Sigmoid colon (tissue), 4 donors: ENCODE results near the gene MAP2K2.
"Not testable (repeated sequence)": the region's sequence is repeated elsewhere in the genome, so short reads cannot be mapped to it uniquely, and the experiment has no call there.

Source experiments
- EP300 ChIP-seq, 4 donors: sonication (generic); formaldehyde crosslinking; IDR thresholded peaks; one replicate each; pipeline ENCODE4 v1.6.1; 2017; ENCODE audit warnings: antibody characterized with exemption in 4 of 4
- POLR2A ChIP-seq, 2 donors: fragments of 450-650 bp; IDR thresholded peaks; one replicate each; pipeline ENCODE4 v1.6.1; 2016; ENCODE audit warnings: antibody characterized with exemption in 2 of 2, mild to moderate bottlenecking in 2 of 2, moderate library complexity in 2 of 2
- POLR2AphosphoS5 ChIP-seq, 4 donors: sonication (generic); formaldehyde crosslinking; IDR thresholded peaks; one replicate each; pipeline ENCODE4 v1.6.1; 2017; ENCODE audit warnings: antibody characterized with exemption in 4 of 4
- TF ChIP-seq, protein P1 (sequence below), 4 experiments: fragments of 450-650 bp in 3 of 4; fragments of 200-600 bp in 1 of 4; IDR thresholded peaks; one replicate each; pipeline ENCODE4 v1.5.1; 2016 to 2019; ENCODE audit warnings: antibody characterized with exemption in 4 of 4, mild to moderate bottlenecking in 3 of 4, moderate library complexity in 2 of 4

DNA sequence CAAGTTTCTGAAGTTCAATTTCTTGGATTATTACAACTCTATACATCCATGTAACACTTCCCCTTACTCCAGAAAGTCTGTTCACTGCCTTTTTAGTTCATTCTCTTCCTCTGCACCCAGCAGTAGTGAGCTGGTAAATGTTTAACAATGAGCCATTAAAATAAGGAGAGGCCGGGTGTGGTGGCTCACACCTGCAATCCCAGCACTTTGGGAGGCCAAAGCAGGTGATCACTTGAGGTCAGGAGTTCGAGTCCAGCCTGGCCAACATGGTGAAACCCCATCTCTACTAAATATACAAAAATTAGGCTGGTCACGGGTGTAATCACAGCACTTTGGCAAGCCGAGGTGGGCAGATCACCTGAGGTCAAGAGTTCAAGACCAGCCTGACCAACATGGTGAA lies 3.4 kb upstream of the MAP2K2 start:
- TF ChIP-seq POLR2A, EP300, POLR2AphosphoS5 (IDR thresholded peaks at IDR 0.05): not testable (repeated sequence)
- TF ChIP-seq, protein P1, sequence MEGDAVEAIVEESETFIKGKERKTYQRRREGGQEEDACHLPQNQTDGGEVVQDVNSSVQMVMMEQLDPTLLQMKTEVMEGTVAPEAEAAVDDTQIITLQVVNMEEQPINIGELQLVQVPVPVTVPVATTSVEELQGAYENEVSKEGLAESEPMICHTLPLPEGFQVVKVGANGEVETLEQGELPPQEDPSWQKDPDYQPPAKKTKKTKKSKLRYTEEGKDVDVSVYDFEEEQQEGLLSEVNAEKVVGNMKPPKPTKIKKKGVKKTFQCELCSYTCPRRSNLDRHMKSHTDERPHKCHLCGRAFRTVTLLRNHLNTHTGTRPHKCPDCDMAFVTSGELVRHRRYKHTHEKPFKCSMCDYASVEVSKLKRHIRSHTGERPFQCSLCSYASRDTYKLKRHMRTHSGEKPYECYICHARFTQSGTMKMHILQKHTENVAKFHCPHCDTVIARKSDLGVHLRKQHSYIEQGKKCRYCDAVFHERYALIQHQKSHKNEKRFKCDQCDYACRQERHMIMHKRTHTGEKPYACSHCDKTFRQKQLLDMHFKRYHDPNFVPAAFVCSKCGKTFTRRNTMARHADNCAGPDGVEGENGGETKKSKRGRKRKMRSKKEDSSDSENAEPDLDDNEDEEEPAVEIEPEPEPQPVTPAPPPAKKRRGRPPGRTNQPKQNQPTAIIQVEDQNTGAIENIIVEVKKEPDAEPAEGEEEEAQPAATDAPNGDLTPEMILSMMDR (IDR thresholded peaks at IDR 0.05): not testable (repeated sequence)
